NCI-H1417 treated with DMSO at 0.1 percent for 48 hours (cell line): ENCODE results near the gene SDHAF1.
A peak's percentile ranks its signal among the peaks of the same experiment; 100 is the strongest.
"Not testable (repeated sequence)": the region's sequence is repeated elsewhere in the genome, so short reads cannot be mapped to it uniquely, and the experiment has no call there.

ENCODE experiments used
- DNase-seq: peaks from one replicate; lab custom pipeline; 2025; lab: John Stamatoyannopoulos, UW

SDHAF1 gene

DNA sequence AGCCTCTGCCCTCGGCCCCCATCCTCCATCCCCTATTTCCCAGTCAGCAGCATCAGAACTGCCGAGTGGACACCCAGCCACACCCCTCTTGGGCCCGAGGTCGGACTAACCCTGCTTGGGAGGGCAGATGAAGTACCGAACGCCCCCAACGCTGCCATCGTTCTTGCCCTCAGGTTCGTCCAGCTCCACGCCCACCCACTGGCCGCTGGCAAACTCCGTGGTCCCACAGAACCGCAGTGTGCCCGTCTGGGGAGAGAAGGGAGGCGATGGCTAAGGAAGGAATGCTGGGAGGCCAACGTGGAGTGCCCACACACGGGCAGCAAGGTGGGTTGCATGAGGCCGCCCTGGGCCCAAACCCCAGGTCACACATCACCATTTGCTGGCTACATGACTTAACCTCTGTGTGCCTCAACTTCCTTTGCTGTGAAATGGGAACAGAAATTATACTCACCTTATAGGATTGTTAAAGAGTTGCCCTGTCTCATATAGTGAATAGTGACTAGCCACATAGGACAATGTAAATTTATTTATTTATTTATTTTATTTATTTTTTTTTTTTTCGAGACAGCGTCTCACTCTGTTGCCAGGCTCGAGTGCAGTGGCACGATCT, 24.2 kb downstream of the SDHAF1 start:
- DNase-seq: no peak

DNA sequence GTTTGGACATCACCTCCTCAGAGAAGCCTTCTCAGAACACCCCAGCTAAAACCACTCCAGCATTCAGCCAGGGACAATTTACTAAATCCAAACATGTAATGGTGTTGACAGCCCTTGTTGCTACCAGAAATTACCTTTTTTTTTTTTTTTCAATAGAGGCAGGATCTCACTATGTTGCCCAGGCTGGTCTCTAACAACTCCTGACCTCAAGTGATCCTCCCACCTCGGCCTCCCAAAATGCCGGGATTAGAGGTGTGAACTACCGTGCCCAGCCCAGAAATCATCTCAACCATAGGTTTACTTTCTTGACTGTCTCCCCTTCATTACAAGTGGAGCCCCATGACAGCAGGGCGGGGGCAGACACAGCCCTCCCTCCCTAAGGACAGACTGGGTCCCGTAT, 28.4 kb downstream of the SDHAF1 start:
- no peak for DNase-seq

DNA sequence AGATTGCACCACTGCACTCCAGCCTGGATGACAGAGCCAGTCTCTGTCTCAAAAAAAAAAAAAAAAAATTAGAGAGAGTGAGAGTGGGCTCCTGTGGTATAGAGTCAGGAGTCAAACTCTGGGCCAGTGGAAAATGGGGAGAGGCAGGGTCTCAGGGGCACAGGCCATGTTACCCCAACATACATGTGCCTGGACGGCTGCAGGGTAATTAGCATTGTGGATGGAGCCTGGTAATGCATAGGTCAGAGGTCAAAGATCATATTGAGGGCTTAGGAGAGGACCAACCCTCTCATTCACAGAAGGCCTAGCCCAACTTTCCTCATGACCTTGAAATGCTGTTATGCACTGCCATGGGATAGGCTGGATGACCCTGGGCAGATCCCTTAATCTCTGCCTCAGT, 30.6 kb downstream of the SDHAF1 start:
- no peak for DNase-seq

DNA sequence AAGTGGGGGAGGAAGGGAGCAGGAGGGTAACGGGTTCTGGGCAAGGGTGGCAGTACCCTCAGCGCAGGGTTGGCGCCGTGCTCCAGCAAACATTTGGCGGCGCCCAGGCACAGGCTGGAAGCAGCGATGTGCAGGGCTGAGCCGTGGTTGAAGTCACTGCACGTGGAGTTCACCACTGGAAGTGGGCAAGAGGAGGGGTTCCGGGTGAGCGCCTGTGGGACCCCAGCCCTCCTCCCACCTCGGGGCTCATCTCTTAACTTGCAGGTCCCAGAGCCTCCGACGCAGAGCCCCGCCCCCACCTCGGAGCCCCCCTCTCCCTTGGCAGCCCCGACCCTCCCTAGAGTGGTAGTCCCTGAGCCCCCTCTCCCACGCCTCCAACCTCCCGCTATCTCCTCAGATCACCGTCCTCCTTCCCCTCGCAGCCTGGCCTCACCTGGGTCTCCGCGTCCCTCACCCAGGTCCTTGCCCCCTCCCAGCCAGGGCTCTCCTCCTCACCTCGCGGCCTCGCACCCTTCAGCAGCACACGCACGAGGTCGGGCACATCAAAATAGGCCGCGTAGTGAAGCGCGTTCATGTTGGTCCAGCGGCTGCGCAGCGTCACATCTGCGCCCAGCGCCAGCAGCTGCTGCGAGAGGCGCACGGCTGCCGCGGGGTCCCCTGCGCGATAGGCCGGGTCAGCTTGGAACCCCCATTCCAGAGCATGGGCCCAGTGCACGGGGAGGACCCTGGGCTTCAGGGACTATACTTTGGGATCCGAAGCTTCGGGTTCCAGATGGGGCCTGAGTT, 31.3 kb downstream of the SDHAF1 start:
- DNase-seq: no peak

DNA sequence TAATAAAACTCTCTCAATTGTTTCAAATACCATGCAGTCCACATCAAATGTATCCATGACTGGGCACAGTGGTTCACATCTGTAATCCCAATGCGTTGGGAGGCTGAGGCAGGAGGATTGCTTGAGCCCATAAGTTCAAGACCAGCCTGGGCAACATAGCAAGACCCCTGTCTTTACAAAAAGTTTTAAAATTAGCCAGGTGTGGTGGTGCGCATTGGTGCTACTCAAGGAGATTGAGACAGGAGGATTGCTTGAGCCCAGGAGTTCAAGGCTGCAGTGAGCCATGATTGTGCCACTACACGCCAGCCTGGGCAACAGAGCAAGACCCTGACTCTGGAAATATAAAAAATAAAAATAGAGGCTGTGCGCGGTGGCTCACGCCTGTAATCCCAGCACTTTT, 32.7 kb downstream of the SDHAF1 start:
- DNase-seq: no peak

DNA sequence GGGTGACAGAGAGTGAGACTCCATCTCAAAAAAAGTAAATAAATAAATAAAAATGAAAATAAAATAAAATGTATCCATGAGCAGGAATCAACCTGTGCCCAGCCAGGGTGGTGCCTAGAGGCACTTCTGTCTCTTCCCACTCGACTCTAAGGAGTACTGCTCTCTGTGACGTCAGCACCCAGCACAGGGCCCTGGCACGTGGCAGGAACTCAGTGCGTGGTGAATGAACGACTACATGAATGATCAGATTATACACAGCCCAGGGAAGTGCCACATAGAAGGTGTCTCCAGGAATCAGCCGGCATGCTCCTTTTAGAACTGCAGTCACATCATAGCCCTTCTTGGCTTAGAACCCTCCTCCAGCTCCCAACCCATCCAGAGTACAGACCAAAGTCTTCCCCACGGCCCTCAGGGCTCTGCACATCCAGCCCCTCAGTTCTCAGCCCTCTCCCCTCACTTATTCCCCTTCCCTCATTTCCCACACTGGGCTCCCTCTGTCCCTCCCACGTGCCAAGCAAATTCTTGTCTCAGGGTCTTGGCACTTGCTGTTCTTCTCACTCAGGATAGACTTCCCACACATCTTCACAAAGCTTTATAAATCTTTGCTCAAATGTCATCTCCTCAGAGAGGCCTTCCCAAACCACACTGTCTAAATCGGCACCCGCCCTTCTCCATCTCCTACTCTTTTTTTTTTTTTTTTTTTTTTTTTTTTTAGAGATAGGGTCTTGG, 33.5 kb downstream of the SDHAF1 start:
- DNase-seq: no peak

DNA sequence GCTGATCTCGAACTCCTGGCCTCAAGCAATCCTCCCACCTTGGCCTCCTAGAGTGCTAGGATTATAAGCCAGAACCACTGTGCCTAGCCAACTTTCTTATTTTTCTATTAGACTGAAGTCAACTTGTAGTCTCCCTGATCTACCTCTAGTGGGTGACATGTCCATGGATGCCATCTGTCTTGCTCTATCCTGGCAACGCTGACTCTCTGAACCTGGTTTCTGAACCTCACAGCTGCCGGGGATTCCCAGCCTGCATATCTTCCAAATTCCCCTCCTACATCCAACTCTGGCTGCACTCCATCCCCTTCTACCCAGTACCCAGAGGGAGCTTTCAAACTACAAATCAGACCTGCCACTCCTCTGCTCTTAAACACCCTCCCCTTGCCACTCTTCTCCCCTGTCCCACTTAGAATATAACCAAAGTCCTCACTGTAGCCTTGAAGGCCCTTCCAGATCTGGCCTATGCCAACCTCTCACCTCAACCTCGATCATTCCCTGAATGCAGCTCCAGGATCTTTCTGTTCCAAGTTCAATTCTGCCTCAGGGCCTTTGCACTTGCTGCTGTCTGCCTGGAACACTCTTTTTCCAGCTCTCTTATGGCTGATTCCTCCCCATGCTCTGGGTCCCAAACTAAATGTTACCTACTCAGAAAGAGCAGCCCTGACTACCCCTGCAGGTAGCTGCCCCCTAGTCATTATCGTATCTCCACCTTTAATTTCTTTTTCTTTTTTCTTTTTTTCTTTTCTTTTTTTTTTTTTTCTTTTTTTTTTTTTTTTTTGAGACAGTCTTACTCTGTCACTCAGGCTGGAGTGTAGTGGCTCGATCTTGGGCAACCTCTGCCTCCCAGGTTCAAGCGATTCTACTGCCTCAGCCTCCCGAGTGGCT, 35.5 kb downstream of the SDHAF1 start:
- DNase-seq: no peak

DNA sequence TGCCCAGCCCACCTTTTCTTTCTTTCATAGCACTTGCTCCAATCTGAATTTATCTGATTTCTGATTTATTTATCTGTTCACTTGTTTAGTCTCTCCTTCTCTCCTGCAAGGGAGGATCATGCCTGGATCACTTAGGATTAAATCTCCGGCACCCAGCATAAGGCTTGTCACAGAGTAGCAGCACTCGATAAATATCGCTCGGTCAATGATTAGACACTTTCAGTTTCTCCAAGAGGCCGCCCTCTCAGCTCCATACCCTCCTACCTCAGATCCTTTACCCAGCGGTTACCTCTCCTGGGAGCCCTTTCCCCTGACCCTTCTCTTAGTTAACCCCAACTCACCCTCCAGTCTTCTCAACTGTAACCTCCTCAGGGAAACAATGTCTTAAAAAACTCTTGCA, 36.3 kb downstream of the SDHAF1 start:
- no peak for DNase-seq

DNA sequence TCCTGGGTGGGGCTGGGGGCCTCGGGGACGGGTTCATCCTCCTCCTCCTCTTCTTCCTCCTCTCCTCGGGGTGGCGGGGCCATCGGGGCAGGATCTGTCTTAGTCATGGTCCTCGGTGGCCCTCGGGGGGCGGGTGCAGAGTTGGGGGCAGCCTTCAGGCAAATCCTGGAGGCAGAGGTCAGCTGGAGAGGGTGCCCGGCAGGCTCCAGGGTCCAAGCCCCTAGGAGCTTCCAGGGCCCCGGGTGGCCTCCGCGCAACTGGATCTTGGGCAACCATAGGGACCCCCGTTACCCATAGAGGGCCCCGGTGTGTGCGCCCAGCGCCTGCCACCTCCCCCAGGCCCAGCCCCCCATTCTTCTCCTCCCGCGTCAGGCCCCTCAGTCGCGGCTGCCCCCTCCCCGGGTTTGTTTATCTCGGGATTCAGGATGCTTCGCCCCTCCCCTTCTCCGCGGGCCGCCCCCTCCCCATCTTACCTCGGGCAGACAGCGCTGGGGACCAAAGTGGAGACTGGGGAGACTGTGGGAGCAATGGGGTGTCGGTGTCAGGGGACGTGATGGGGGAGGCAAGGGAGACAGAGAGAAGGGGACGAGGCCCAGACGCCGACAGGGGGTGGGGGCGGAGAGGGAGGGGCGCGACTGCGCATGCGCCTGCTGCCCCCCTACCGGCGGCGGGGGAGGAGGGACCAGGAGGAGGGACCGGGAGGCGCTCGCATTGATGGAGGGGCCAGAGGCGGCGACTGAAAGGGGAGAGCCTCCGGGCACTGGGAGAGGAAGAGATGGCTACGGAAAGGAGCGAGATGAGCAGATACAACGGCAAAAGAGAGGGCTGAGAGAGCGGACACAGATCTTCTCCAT, 37.5 kb downstream of the SDHAF1 start, which contains the start of gene CLIP3:
TSS of gene CLIP3 (minus strand) at position 623 of the 854 bp plus-strand sequence. CDS start at position 107, 516 bp downstream.
- peak; percentile 10 for DNase-seq

DNA sequence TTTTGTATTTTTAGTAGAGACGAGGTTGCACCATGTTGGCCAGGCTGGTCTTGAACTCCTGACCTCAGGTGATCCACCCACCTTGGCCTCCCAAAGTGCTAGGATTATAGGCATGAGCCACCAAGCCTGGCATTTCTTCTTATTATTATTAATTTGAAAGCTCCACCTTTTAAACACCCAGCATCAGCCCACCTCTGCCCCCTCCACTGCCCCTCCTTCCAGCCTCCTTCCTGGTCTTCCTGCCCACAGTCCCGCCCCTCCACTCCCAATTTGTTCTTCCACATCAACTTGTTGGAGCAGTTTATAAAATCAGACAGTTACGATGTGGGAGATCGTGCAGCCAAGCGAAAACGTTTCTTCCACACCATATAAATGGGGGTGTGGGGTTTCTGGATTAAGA, 45.5 kb downstream of the SDHAF1 start:
- DNase-seq: no peak

DNA sequence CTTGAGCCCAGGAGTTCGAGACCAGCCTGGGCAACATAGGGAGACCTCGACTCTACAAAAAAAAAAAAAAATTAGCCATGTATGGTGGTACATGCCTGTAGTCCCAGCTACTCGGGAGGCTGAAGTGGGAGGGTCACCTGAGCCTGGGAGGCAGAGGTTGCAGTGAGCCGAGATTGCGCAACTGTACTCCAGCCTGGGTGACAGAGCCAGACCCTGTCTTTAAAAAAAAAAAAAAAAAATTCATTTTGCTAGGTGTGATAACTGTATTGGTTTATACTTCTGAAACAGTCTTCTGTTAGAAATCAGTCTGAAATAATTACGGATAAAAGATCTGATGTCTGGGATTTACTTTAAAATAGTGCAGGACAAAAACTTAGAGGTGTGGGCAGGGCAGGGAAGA, 46.1 kb downstream of the SDHAF1 start:
- not testable (repeated sequence) for DNase-seq

DNA sequence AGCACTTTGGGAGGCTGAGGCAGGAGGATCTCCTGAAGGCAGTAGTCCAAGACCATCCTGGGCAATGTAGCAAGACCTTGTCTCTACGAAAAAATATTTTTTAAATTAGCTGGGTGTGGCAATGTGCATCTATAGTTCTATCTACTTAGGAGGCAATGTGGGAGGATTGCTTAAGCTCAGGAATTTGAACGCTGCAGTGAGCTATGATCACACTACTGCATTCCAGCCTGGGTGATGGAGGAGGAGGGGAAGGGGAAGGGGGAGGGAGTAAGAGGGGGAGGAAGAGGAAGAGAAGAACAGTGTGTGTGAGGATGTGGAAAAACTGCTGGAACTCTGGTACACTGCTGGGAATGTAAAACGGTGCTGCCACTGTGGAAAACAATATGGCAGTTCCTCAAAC, 46.8 kb downstream of the SDHAF1 start:
- no peak for DNase-seq

DNA sequence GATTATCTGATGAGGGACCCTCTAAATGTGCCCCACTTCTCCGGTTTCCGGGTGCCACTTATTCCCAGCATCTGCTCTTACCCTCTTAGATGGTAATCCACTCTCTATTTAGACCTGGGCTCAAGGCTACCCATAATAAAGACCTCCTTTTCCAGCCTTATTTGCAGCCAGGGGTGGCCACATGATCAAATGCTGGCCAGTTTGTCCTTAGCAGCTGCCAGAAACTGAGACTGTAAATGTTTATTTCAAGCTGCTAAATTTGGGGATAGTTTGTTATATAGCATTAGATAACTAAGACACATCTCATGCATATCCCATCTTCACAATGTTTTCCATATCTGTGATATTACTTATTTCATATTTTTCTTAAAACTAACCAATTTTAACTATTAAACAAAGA, 49.0 kb downstream of the SDHAF1 start:
- DNase-seq: no peak
